ENCODE results near the gene KIF21B.

Gene KIF21B

GRCh38 chr1:201053155-201053860 is 29.8 kb upstream of the KIF21B start:
- Histone ChIP-seq H3K4me3 (ENCODE audit: low read depth, low read length) (no peak overlapping the region), H3K27me3 (replicated peaks) (peaks cover 19% of the 10 kb centered on the region)
- peak; percentile 13 for TF ChIP-seq CTCF (IDR thresholded peaks at IDR 0.05; ENCODE audit: low read depth, low read length, missing control alignments)

GRCh38 chr1:201051399-201051798 is 27.9 kb upstream of the KIF21B start:
- Histone ChIP-seq H3K36me3 (replicated peaks) (no peaks in the 10 kb centered on the region), H3K27me3 (replicated peaks) (peaks cover 25% of the 10 kb centered on the region), H3K27ac (no peak overlapping the region), H3K4me3 (ENCODE audit: low read depth, low read length) (no peak overlapping the region)
- in situ Hi-C loops (cut with HindIII; ENCODE audit: low pct_ligation_motif_present, low sequenced_read_pairs), result no loop called here
- no peak for DNase-seq
- no peak for TF ChIP-seq CTCF (IDR thresholded peaks at IDR 0.05; ENCODE audit: low read depth, low read length, missing control alignments)

More at GRCh38 chr1:201053155-201053860, 29.8 kb upstream of the KIF21B start:
- in situ Hi-C loops (cut with HindIII; ENCODE audit: low pct_ligation_motif_present, low sequenced_read_pairs), result no loop called here
- no peak for DNase-seq
- Histone ChIP-seq H3K27ac (no peak overlapping the region), H3K36me3 (replicated peaks) (no peaks in the 10 kb centered on the region)

GRCh38 chr1:201050515-201051277 is 27.2 kb upstream of the KIF21B start:
- no peak overlapping the region for H3K27ac ChIP-seq
- peaks cover 25% of the 10 kb centered on the region for H3K27me3 ChIP-seq (replicated peaks)
- no peaks in the 10 kb centered on the region for H3K36me3 ChIP-seq (replicated peaks)
- H3K4me3 ChIP-seq (ENCODE audit: low read depth, low read length), result no peak overlapping the region
- no peak for TF ChIP-seq CTCF (IDR thresholded peaks at IDR 0.05; ENCODE audit: low read depth, low read length, missing control alignments)
- peak; percentile 28 for DNase-seq
- in situ Hi-C loops (cut with HindIII; ENCODE audit: low pct_ligation_motif_present, low sequenced_read_pairs), result no loop called here

- H3K27me3 ChIP-seq (replicated peaks), result peaks cover 23% of the 10 kb centered on the region
- H3K27ac ChIP-seq, result no peak overlapping the region
- in situ Hi-C loops (cut with HindIII; ENCODE audit: low pct_ligation_motif_present, low sequenced_read_pairs), result no loop called here
- no peak for TF ChIP-seq CTCF (IDR thresholded peaks at IDR 0.05; ENCODE audit: low read depth, low read length, missing control alignments)
- H3K4me3 ChIP-seq (ENCODE audit: low read depth, low read length), result no peak overlapping the region
- no peak for DNase-seq
- H3K36me3 ChIP-seq (replicated peaks), result no peaks in the 10 kb centered on the region
Observed at GRCh38 chr1:201049248-201049831, 25.8 kb upstream of the KIF21B start.

- DNase-seq, result no peak
- in situ Hi-C loops (cut with HindIII; ENCODE audit: low pct_ligation_motif_present, low sequenced_read_pairs), result no loop called here
- Histone ChIP-seq H3K4me3 (ENCODE audit: low read depth, low read length) (no peak overlapping the region), H3K27me3 (replicated peaks) (peaks cover 25% of the 10 kb centered on the region), H3K36me3 (replicated peaks) (no peaks in the 10 kb centered on the region), H3K27ac (no peak overlapping the region)
- no peak for TF ChIP-seq CTCF (IDR thresholded peaks at IDR 0.05; ENCODE audit: low read depth, low read length, missing control alignments)
Observed at GRCh38 chr1:201048521-201048920, 25.0 kb upstream of the KIF21B start.
